Stimulated activated CD8-positive, alpha-beta memory T cell treated with anti-CD3 and anti-CD28 coated beads, Interleukin-4, amount 100 ng/mL, for 48 hours (primary cell): ENCODE data around the gene STH.
"Not testable (repeated sequence)": the region's sequence is repeated elsewhere in the genome, so short reads cannot be mapped to it uniquely, and the experiment has no call there.

ENCODE experiments used
- DNase-seq: peaks from one replicate; pipeline ENCODE4 v3.0.0-alpha.2; 2020

STH gene, protein sequence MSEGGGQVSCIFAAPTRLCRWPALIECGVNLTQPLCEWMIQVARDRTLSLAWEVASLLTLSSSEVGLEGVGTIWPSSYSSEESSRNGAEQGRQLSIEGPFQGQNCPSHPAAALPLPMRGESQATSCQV

DNA sequence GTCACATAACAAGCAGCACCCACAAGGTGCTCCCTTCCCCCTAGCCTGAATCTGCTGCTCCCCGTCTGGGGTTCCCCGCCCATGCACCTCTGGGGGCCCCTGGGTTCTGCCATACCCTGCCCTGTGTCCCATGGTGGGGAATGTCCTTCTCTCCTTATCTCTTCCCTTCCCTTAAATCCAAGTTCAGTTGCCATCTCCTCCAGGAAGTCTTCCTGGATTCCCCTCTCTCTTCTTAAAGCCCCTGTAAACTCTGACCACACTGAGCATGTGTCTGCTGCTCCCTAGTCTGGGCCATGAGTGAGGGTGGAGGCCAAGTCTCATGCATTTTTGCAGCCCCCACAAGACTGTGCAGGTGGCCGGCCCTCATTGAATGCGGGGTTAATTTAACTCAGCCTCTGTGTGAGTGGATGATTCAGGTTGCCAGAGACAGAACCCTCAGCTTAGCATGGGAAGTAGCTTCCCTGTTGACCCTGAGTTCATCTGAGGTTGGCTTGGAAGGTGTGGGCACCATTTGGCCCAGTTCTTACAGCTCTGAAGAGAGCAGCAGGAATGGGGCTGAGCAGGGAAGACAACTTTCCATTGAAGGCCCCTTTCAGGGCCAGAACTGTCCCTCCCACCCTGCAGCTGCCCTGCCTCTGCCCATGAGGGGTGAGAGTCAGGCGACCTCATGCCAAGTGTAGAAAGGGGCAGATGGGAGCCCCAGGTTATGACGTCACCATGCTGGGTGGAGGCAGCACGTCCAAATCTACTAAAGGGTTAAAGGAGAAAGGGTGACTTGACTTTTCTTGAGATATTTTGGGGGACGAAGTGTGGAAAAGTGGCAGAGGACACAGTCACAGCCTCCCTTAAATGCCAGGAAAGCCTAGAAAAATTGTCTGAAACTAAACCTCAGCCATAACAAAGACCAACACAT lies at the start of gene STH:
Gene STH (plus strand): TSS at position 264 of the 913 bp plus-strand sequence. CDS start 30 bp downstream, at position 294.
- no peak for DNase-seq

DNA sequence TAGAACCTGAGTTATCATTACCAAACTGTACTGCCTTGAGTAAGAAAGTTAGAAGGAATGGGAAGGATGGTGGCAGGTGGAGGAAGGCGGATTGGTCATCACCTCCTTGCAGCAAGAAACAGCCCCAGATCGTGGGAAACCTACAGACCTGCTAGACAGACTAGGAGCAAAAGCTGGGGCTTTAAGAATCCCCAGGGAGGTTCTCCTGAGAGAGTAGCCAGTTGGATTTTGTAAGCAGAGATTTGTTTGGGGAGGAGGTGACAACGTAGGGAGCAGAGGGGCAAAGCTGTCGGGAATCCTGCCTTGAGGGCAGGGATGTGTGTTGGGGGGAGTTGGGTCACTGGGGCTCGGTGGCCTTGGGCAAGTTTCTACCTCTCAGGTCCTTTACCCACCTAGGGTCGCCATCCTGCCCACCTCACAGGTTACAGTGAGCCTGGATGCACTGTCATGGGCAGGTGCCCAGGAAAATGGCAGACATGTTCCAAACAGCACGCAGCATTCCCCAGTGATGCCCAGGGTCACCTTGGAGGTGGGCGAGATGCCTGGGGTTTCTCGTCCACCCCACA lies 49.2 kb upstream of the STH start:
- no peak for DNase-seq

DNA sequence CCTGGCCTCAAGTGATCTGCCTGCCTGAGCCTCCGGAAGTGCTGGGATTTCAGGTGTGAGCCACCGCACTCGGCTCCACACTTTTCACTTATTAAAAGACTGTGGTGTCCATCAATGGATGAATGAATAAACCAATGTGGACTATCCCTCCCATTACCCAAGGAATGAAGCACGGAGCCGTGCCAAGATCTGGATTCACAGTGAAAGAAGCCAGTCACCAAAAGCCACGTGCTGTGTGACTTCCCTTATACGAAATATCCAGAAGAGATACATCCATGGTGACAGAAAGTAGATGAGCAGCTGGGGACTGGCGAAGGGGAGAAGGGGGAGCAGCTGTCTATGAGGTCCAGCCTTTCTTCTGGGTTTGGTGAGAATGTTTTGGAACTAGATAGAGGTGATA lies 48.2 kb upstream of the STH start:
- no peak for DNase-seq

DNA sequence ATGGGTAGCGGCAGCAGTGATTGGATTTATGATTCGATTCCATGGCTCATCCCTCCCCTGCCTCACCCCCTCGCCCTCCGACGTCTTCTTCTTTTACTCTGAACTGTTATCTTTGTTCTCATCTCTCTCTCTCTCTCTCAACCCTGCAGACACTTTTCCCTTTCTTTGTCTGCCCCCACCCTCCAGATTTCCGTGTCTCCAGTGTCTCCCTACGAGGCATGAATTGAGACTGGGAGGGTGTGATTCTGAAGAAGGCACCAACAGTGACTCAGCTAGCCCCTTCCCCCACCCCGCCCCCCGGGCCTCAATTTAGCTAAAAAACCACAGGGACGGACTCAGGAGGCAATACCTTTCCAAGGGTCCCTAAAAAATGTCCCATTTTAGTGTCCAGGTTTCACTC lies 47.6 kb upstream of the STH start:
- DNase-seq = no peak

DNA sequence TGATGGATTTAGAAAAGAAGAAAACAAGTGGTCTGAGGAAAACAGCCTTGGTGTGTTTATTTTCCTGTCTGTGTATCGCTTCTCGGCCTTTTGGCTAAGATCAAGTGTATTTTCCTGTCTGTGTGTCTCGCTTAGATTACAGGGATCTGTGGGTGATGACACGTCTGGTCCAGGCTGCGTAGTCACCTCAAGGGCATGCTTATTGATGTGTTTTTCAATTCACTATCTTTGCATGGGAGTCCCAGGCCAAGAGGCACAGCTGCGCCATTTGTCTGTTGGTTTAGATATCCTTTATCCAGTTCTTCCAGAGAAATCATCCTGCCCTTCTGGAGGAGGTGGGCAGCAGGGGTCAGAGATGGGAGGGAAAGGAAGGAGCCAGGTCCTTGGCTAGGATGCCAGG lies 47.1 kb upstream of the STH start:
- no peak for DNase-seq

DNA sequence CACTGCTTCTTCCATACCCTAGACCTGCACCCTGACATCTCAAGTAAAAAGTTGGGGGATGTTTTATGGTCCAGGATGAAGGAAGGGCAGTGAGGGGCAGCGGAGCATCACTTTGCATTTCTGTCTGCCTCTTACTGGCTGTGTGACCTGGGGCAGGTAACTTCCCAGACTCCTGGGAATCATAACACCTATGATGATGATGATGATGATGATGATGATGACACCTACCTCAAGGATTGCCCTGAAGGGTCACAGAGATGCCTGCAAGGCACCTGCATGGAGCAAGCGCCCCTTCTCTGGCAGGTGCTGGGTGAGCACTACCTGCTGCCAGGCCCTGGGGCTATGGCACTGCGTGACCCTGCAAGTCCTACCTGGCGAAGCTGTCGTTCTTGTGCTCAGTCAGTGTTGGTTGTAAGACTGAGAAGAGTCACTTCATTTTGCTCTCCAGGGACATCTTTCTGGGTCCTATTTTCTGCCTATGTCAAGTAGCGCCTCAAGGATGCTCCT lies 46.2 kb upstream of the STH start:
- DNase-seq = no peak

DNA sequence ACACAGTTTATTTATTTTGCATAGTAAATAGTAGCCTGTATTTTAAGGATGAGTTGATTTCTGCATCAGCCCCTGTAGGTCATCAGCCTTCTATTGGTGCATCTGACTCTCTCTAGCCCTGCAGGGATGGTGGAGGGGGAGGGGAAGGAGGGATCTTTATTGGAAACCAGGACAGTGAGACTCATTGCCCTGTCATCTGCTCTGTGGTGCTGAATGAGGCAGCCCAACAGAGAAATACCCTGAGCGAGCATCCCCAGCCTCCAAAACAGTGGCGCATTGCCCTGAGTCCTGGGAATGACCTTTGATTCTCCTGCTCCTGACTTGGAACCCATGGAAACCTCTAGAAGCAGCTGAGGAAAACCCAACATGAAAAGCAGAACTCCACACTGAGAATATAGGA lies 45.5 kb upstream of the STH start:
- DNase-seq = no peak

DNA sequence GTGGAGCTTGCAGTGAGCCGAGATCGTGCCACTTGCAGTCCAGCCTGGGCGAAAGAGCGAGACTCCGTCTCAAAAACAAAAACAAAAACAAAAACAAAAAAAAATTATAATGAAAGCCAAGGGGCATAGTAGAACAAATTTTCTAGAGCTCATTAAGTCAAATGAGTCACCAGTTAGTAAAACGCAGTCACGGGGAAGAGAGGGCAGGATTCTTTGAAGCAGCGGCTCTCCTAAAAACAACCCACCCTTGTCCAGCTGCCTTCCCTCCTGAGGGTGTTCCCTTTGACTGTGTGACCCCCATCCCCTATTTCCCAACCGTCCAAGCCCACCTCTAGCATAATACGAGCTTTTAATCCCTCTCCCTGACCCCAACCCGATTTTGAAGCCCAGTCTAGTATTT lies 44.1 kb upstream of the STH start:
- DNase-seq = no peak

DNA sequence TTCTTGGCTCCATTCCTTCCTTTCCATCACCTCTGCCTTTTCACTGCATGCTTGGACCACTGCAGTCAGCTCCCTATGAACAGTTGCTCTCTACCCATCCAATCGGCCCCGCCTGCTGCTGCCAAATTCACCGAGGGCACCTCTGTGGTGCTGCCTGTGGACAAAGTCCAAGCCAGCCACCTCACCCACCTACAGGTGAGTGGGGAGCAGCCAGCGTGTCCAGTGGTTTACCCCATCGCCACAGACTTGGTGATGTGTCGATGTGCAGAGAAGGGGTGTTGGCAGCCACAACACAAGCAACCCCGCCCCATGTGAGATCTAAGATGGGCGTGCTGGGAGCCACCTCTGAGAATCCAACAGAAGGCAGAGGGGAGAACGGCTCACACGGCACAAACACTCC lies 43.7 kb upstream of the STH start:
- DNase-seq = no peak

DNA sequence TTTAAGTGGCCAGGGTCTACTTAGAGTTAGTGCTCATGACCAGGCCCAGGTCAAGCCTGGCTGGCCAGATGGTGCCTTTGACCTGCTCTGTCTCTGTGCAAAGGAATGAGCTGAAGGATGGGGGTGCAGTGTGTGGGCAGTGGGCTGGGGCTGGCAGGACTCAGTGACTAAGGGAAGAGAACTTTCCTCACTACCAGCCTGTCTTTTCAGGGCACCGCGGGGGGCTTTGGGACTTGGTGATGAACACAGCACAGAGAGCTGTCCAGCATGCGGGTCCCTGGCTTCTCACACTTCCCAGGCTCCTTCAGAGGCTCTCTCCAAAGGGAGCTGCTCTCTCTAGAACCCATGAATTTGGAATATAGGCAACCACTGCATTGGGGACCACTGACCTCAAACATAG lies 43.0 kb upstream of the STH start:
- DNase-seq = no peak

DNA sequence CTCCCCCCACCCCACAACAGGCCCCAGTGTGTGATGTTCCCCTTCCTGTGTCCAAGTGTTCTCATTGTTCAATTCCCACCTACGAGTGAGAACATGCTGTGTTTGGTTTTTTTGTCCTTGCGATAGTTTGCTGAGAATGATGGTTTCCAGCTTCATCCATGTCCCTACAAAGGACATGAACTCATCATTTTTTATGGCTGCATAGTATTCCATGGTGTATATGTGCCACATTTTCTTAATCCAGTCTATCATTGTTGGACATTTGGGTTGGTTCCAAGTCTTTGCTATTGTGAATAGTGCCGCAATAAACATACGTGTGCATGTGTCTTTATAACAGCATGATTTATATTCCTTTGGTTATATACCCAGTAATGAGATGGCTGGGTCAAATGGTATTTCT lies 42.3 kb upstream of the STH start:
- DNase-seq = not testable (repeated sequence)

DNA sequence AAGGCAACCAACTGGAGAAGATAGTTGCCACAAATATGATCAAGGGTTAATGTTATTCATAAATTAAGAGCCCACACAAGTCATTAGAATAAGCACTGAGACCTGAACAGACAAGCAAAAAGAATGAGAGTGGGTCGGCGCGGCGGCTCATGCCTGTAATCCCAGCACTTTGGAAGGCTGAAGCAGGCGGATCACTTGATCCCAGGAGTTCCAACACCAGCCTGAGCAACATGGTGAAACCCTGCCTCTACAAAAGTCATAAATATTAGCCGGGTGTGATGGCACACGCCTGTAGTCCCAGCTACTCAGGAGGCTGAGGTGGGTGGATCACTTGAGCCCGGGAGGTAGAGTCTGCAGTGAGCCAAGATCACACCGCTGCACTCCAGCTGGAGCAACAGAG lies 40.7 kb upstream of the STH start:
- DNase-seq = no peak

DNA sequence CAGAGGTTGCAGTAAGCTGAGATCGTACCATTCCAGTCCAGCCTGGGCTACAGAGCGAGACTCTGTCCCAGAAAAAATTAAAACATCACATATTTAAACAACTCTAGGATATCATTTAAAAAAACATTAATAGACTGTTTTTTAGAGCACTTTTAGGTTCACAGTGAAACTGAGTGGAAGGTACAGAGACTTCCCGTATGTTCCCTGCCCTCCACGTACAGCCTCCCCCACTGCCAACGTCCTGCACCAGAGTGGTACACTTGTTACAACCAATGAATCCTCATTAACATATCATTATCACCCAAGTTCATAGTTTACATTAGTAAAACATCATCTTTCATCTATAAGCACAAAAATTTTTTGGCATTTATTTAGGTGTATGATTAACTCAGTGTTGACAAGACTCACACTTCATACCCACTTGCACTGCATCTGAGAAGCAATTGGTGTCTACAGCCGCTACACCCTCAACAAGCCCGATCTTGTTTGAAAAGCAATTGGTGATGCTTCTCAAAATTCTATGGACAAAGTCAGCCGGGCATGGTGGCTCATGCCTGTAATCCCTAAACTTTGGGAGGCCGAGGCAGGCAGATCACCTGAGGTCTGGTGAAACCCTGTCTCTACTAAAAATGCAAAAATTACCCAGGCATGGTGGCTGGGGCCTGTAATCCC lies 39.9 kb upstream of the STH start:
- DNase-seq = no peak

DNA sequence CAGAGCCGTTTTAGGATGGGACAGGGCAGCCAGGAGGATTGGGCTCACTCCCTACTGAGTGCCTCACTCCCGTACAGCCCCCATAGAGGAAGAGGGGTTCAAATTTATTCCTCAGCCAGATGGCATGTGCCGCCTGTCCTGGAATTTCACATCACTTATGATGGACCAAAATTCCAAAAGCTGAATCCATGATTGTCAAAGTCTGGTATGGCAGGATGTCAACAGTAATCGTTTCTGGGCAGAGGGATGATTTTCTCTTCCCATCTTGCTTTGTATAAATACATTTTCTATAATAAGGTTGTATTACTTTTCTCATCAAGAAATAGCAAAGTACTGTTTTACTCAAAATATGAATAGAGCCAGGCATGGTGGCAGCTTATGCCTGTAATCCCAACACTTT lies 38.7 kb upstream of the STH start:
- no peak for DNase-seq

DNA sequence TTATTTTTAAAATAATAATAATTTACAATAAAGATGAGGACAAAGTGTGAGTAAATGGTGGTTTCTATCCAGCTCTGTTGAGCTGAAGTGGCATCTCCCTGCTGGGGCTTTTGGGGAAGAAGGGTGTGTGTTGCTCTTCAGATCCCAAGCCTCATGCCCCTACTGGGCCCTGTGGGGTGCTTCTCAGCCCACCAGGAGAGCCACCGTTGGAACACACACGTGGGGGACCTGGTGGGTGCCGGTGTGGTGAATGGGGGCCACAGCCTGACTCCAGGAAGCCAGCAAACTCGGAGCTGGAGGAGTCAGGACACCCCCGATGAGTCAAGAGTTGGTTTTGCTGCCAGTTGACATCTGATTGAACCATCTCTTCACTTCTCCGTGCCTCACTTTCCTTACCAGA lies 37.8 kb upstream of the STH start:
- DNase-seq = no peak

DNA sequence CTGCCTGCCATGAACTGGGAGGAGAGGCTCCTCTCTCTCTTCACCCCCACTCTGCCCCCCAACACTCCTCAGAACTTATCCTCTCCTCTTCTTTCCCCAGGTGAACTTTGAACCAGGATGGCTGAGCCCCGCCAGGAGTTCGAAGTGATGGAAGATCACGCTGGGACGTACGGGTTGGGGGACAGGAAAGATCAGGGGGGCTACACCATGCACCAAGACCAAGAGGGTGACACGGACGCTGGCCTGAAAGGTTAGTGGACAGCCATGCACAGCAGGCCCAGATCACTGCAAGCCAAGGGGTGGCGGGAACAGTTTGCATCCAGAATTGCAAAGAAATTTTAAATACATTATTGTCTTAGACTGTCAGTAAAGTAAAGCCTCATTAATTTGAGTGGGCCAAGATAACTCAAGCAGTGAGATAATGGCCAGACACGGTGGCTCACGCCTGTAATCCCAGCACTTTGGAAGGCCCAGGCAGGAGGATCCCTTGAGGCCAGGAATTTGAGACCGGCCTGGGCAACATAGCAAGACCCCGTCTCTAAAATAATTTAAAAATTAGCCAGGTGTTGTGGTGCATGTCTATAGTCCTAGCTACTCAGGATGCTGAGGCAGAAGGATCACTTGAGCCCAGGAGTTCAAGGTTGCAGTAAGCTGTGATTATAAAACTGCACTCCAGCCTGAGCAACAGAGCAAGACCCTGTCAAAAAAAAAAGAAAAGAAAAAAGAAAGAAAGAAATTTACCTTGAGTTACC lies 36.7 kb upstream of the STH start:
- DNase-seq = no peak

DNA sequence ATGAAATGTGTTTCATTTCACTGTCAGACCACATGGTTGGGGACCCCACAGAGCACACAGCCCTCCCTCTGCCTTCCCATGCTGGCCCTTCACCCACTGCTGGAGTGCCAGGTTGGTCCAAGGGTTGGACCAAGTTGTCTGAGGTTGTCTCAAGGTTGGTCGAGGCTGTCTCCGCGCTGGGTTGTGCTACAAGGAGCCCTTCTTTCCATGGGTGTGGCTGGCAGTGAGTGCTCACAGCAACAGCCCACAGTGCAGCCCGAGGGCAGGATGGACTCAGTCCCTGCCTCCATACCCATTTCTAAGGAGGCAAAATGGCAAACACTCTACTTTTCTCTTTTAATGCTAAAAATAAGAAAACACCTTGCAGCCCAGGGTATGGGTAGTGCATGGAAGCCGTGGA lies 35.8 kb upstream of the STH start:
- no peak for DNase-seq

DNA sequence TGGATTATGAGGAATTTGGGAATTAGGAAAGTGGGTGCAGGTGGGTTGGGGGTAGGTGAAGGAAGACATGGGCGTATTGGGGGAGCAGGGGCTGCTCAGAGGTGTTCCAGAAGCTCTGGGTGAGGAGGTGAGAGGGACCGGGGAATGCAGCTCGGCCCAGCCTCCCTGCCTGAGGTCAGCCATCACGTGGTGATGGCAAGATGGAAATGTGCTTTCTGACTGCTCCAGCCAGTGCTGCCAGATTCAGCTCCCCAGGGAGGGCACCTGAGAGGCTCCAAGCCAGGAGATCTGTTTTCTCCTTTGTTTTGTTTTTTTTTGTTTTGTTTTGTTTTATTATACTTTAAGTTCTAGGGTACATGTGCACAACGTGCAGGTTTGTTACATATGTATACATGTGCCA lies 35.2 kb upstream of the STH start:
- DNase-seq = no peak

DNA sequence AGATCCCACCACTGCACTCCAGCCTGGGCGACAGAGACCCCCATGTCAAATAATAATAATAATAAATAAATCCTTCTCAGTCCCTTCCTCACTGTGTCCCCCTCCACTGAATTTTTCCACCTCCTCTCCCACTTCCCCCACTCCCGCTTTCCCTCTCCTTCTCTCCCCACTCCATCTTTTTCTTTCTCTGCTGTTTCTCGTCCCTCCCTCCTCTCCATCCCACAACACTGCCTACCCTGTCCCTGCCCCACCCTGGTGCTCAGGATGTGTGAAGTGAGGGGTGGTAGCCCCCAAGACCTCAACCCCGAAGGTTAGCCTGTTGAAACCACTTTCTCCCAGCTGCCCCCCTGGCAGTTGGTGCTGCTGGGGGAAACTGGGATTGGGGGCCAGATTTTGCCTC lies 34.4 kb upstream of the STH start:
- no peak for DNase-seq

DNA sequence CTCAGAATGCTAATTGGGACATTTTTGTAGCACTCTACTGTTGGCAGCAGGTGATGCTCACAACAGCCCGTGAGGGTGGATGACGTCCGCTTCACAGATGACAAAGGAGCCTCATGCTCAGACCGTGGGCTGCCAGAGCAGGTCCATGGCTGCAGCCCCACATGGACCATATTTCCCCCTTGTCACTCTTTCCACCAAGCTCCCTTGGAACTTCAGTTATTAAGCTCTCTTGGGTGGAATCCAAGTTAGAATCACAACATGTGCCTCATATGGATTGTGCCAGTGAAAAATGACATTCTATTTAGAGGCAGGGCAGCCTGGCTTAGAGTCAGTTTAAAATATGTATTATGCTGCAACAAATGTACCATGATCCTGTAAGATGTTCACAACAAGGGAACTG lies 33.2 kb upstream of the STH start:
- no peak for DNase-seq

DNA sequence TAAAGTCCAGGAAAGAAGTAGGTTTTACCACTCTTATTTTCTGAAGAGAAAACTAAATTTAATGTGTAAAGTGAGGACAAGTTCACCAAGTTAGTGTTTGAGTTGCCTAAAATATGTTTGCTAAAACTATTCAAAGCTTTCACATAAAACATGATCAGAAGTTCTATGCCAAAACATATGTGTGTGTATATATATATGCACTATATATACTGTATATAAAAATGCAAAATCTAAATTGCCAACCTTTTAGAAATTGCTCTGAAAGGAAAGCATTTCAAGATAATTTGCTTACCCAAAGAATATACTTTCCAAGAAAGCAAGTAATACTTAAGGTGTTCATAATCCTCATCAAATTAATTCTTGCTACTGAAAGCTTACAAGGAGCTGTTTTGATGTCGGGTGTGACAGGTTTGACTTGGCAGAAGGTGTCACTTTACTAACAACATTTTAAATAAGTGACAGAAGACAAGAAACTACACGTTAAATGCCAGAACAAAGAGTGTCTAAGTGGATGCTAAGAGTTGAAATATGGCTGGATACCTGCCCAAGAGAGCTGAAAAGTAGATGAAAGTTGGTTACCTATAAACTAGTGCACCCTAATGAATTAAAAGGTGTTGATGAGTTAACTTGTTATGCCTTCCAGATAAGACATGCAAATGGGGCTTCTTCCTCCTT lies 32.3 kb upstream of the STH start:
- no peak for DNase-seq

DNA sequence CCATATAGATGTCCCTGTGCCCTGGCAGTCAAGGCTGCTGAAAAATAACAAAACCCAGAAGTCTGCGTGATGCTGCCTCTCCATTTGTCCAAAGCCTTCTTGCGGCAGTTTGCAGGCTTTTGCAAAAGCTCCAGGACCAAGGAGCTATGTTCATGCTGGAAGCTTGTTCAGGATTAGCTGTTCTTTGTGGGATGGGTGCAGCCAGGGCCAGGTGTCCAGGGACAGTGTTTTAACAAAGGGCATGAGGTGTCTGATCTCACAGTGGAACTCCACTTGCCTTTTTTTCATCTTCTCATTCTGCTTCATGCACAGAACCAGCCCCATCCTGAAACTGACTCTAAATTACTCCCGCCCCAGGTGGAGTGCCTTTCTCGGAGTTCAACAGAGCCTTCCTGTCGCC lies 31.7 kb upstream of the STH start:
- no peak for DNase-seq
